ENCODE results near the gene HAO2.

DNA sequence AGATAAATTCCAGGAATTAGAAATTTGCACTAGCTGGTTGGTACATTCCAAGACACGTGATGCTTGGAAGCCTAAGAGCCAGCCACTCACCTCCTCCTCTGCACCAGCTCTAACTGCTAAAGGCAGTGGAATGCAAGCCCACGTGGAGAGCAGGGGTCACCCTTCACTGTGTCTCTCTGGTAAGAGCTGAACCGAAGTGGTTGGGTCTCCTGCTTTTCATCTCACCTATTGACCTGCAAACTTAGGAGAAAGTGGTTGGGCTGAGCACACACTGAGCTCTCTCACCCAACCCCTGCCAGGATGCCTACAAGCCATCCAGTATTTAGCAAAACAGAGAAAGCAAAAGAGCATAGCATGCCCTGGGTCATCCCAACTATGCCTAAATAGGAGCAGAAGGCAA, 19.3 kb downstream of the HAO2 start:
- TF ChIP-seq, protein P1, sequence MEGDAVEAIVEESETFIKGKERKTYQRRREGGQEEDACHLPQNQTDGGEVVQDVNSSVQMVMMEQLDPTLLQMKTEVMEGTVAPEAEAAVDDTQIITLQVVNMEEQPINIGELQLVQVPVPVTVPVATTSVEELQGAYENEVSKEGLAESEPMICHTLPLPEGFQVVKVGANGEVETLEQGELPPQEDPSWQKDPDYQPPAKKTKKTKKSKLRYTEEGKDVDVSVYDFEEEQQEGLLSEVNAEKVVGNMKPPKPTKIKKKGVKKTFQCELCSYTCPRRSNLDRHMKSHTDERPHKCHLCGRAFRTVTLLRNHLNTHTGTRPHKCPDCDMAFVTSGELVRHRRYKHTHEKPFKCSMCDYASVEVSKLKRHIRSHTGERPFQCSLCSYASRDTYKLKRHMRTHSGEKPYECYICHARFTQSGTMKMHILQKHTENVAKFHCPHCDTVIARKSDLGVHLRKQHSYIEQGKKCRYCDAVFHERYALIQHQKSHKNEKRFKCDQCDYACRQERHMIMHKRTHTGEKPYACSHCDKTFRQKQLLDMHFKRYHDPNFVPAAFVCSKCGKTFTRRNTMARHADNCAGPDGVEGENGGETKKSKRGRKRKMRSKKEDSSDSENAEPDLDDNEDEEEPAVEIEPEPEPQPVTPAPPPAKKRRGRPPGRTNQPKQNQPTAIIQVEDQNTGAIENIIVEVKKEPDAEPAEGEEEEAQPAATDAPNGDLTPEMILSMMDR (conservative IDR thresholded peaks at IDR 0.05; ENCODE audit: low read depth, low read length) = no peak
- no peak for TF ChIP-seq EZH2 (IDR thresholded peaks at IDR 0.05; ENCODE audit: borderline replicate concordance, low read depth, low read length, poor library complexity, severe bottlenecking)
